Activated B cell treated with CpG ODN at 0.5 μM for 24 hours (primary cell): ENCODE results near the gene MYO16. TPM values are rescaled to one million over a fixed set of nuclear protein-coding genes. Genes with fewer than 3 reads are reported as not detected.

Experiments
- ATAC-seq: fragments of 200-7000 bp; cut with Tn5 transposase; one replicate; pipeline ENCODE4 v1.10.0; 2021; ENCODE audit warnings: low read depth, mild to moderate bottlenecking, moderate library complexity
- CTCF ChIA-PET: fragments of 350-600 bp; sonication (Branson Sonifier 250); formaldehyde crosslinking; loops from one replicate; lab custom pipeline; 2021; ENCODE audit warnings: antibody characterized with exemption; lab: Charles Lee
- POLR2A ChIA-PET: fragments of 350-600 bp; sonication (Branson Sonifier 250); formaldehyde crosslinking; loops from one replicate; lab custom pipeline; 2021; ENCODE audit warnings: antibody characterized with exemption; lab: Charles Lee
- DNase-seq: peaks from one replicate; pipeline ENCODE4 v3.0.0; 2022
- H3K27ac Mint-ChIP-seq: one replicate; pipeline ENCODE4 v1.8.0; 2020; ENCODE audit warnings: mixed read lengths
- H3K27me3 Mint-ChIP-seq: one replicate; pipeline ENCODE4 v1.8.0; 2021; ENCODE audit warnings: mixed read lengths
- H3K36me3 Mint-ChIP-seq: one replicate; pipeline ENCODE4 v1.8.0; 2021; ENCODE audit warnings: low read depth, mixed read lengths
- H3K4me1 Mint-ChIP-seq: one replicate; pipeline ENCODE4 v1.8.0; 2021; ENCODE audit warnings: mixed read lengths
- H3K4me3 Mint-ChIP-seq: one replicate; pipeline ENCODE4 v1.8.0; 2020; ENCODE audit warnings: mild to moderate bottlenecking, mixed read lengths
- H3K9me3 Mint-ChIP-seq: one replicate; pipeline ENCODE4 v1.8.0; 2020; ENCODE audit warnings: mixed read lengths
- CTCF ChIP-seq: fragments of 200-600 bp; IDR thresholded peaks from one replicate; pipeline ENCODE4 v1.8.0; 2022; ENCODE audit warnings: antibody characterized with exemption, mild to moderate bottlenecking
- intact Hi-C: fragments of 100-400 bp; cut with micrococcal nuclease; formaldehyde crosslinking; loops from one replicate; pipeline ENCODE4 v1.15.1; 2024
- total RNA-seq: library from RNA; stranded (reverse); gene quantifications from 2 replicates; pipeline ENCODE4 v1.2.3, GENCODE V29; 2022

Gene MYO16
- total RNA-seq, 1 donor from 2014 or later: not detected

GRCh38 chr13:109228211-109228610 lies 598.8 kb downstream of the MYO16 start:
- ATAC-seq (no peak), DNase-seq (no peak)
- no peak for TF ChIP-seq CTCF
- ChIA-PET POLR2A (no interaction called here), CTCF (no interaction called here)
- Mint-ChIP-seq H3K27ac (no peak overlapping the region), H3K9me3 (peaks cover 15% of the 10 kb centered on the region), H3K27me3 (peaks cover 1% of the 10 kb centered on the region), H3K4me3 (no peak overlapping the region), H3K4me1 (no peaks in the 10 kb centered on the region), H3K36me3 (no peaks in the 10 kb centered on the region)
- intact Hi-C loops: no loop called here

- ATAC-seq: no peak
Observed at GRCh38 chr13:109231888-109232287, 602.5 kb downstream of the MYO16 start.

GRCh38 chr13:109233293-109233692 lies 603.9 kb downstream of the MYO16 start:
- ChIA-PET CTCF (no interaction called here), POLR2A (no interaction called here)
- Mint-ChIP-seq H3K4me3 (no peak overlapping the region), H3K36me3 (no peaks in the 10 kb centered on the region), H3K4me1 (no peaks in the 10 kb centered on the region), H3K9me3 (peaks cover 3% of the 10 kb centered on the region), H3K27ac (no peak overlapping the region), H3K27me3 (peaks cover 2% of the 10 kb centered on the region)
- DNase-seq: no peak
- intact Hi-C loops: no loop called here
- TF ChIP-seq CTCF: no peak
- no peak for ATAC-seq

More at GRCh38 chr13:109231888-109232287, 602.5 kb downstream of the MYO16 start:
- no peak for DNase-seq
- Mint-ChIP-seq H3K27ac (no peak overlapping the region), H3K9me3 (peaks cover 3% of the 10 kb centered on the region), H3K4me3 (no peak overlapping the region), H3K36me3 (no peaks in the 10 kb centered on the region), H3K4me1 (no peaks in the 10 kb centered on the region), H3K27me3 (peaks cover under 1% of the 10 kb centered on the region)
- TF ChIP-seq CTCF: no peak
- POLR2A ChIA-PET: no interaction called here
- intact Hi-C loops: no loop called here
- CTCF ChIA-PET: no interaction called here

- H3K4me1 Mint-ChIP-seq: no peaks in the 10 kb centered on the region
- TF ChIP-seq CTCF: no peak
- H3K27me3 Mint-ChIP-seq: peaks cover 2% of the 10 kb centered on the region
- ChIA-PET POLR2A (no interaction called here), CTCF (no interaction called here)
- no peak overlapping the region for H3K4me3 Mint-ChIP-seq
- ATAC-seq: no peak
- H3K36me3 Mint-ChIP-seq: no peaks in the 10 kb centered on the region
- no peak overlapping the region for H3K27ac Mint-ChIP-seq
- no peaks in the 10 kb centered on the region for H3K9me3 Mint-ChIP-seq
- no peak for DNase-seq
- intact Hi-C loops: no loop called here
Observed at GRCh38 chr13:109235901-109236300, 606.5 kb downstream of the MYO16 start.

GRCh38 chr13:109241160-109241559 lies 611.7 kb downstream of the MYO16 start:
- no peak for DNase-seq
- H3K27ac Mint-ChIP-seq: no peak overlapping the region
- CTCF ChIA-PET: no interaction called here
- H3K27me3 Mint-ChIP-seq: peaks cover 4% of the 10 kb centered on the region
- H3K4me3 Mint-ChIP-seq: no peak overlapping the region
- H3K36me3 Mint-ChIP-seq: no peaks in the 10 kb centered on the region
- no peaks in the 10 kb centered on the region for H3K9me3 Mint-ChIP-seq
- ATAC-seq: no peak
- no peaks in the 10 kb centered on the region for H3K4me1 Mint-ChIP-seq
- no peak for TF ChIP-seq CTCF
- intact Hi-C loops: no loop called here
- POLR2A ChIA-PET: no interaction called here
